Measurements from ENCODE around the gene SLC37A1. TPM values are rescaled to one million over a fixed set of nuclear protein-coding genes. Genes with fewer than 3 reads are reported as not detected.
A peak's percentile ranks its signal among the peaks of the same experiment; 100 is the strongest.

SLC37A1 gene
- total and polyA plus RNA-seq, 9 of the 15 experiments (the other 6 are each of a cell fraction or from before 2014, with no cell fraction given) = 0.06 to 3.4 (median 0.40) TPM

DNA sequence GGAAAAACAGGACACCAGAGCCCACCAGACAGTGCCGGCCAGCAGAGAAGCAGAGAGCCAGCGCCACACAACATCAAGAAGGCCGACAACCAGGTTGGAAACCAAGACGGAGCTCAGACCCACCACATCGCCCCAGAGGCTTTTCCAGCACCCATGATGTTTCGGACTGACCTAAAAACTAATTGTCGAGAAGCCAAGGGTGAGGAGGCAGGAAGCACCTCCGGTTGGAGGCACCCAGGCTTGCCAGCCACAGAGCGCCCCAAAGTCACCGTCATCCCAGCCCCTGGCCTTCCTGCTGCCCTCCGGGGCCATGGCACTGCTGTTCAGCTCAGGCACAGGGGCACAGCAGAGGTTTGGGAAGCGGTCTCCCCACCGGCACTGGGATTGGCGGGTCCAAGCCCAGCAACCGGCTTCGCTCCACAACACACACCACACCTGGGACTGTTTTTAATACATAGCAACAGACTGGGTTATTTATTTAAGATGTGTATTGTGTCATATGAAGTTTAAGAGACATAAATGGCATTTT lies 67.2 kb downstream of the SLC37A1 start:
- WGBS (ENCODE audit: insufficient coverage, low coverage, missing lambda C conversion rate) = 2% methylated on average over 16 of the region's 16 CpGs
- no peak overlapping the region for H2AFZ ChIP-seq (ENCODE audit: low read depth, low read length)
- no peak; the same call in 2 of the 3 replicates for ATAC-seq
- H3K36me3 ChIP-seq (ENCODE audit: control insufficient read depth, insufficient read depth, low read length) = no peaks in the 10 kb centered on the region
- no peak overlapping the region for H3K27ac ChIP-seq (ENCODE audit: extremely low read depth, low read depth, low read length)
- H4K20me1 ChIP-seq (replicated peaks; ENCODE audit: control insufficient read depth, insufficient read depth, low read length) = peaks cover 4% of the 10 kb centered on the region; the same call in 1 of the 2 replicates
- H3K27me3 ChIP-seq (ENCODE audit: control insufficient read depth in 2 of 2, insufficient read depth in 2 of 2, low read length in 2 of 2) = peaks cover 49 to 79% of the 10 kb centered on the region in 2 experiments
- intact Hi-C loops (cut with micrococcal nuclease) (no loop called here), in situ Hi-C loops (cut with MboI) (no loop called here)
- H3K4me3 ChIP-seq = no peak overlapping the region
- H3K9me3 ChIP-seq (replicated peaks; ENCODE audit: control insufficient read depth, insufficient read depth, low read depth, low read length) = peaks cover 8% of the 10 kb centered on the region; the same call in 1 of the 2 replicates
- no peak for TF ChIP-seq ZNF830 (CRISPR knock-in tag; IDR thresholded peaks at IDR 0.05)
- TF ChIP-seq EZH2 (IDR thresholded peaks at IDR 0.05; ENCODE audit: borderline replicate concordance, low read depth, low read length) = peak; percentile 87; the same call in 1 of the 2 replicates
- ChIA-PET CTCF (ENCODE audit: low intra/inter-chr PET ratio) (no interaction called here), POLR2A (no interaction called here)
- no peaks in the 10 kb centered on the region for H3K9me1 ChIP-seq (ENCODE audit: control insufficient read depth, insufficient read depth, low read length)
- peaks cover 0 to 6% of the 10 kb centered on the region in 2 experiments; a peak in 1 of 5 replicates for H3K4me1 ChIP-seq (replicated peaks in 1 of 2; ENCODE audit: control insufficient read depth in 2 of 2, insufficient read depth in 2 of 2, low read length in 2 of 2)
- FAIRE-seq = no peak
- no peak overlapping the region for H3K9ac ChIP-seq (ENCODE audit: insufficient read depth in 1 of 2, low read depth in 2 of 2, low read length in 2 of 2)
- H3K4me2 ChIP-seq (ENCODE audit: insufficient read depth, low read length) = no peak overlapping the region
- DNase-seq (ENCODE audit: extremely low read depth in 1 of 4, low spot score in 3 of 4) = no peak
- BruUV-seq (replicated peaks) = no TSS peak
- H3K79me2 ChIP-seq (ENCODE audit: control insufficient read depth, insufficient read depth, low read length) = no peaks in the 10 kb centered on the region

DNA sequence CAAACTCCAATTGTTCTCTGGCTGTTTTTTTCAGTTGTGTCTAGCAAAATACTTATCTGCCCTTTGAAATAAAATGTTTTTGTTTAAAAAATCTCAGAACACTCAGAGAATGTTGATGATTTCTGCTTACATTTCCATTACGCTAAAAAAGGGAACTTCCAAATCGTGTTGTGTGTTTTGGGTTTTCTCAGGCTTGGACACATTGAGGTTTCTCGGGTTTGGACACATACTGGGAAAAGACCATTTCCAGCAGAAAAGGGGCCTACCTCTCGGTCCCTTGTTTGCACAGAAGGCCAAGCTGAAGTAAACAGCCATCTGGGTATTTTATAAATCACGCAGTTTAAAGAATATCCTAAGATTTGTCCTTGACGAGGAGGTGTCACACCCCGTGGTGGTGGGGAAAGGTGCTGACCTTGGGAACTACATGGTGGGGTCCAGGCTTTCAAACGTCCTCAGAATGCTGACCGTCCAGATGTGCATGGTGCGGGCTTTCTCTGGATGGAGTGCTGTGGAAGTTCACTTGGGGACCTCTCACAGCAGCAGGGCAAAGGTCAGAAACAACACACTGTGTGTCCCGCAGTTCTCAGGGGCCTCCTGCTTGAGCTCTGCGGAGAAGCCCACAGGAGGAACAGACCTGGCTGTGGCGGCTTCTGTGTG lies 67.8 kb downstream of the SLC37A1 start:
- ChIA-PET POLR2A (no interaction called here), CTCF (ENCODE audit: low intra/inter-chr PET ratio) (no interaction called here)
- Histone ChIP-seq H3K4me3 (no peak overlapping the region), H4K20me1 (replicated peaks; ENCODE audit: control insufficient read depth, insufficient read depth, low read length) (peaks cover 4% of the 10 kb centered on the region; the same call in 1 of the 2 replicates), H3K36me3 (ENCODE audit: control insufficient read depth, insufficient read depth, low read length) (no peaks in the 10 kb centered on the region), H3K9me3 (replicated peaks; ENCODE audit: control insufficient read depth, insufficient read depth, low read depth, low read length) (peaks cover 3% of the 10 kb centered on the region; the same call in 1 of the 2 replicates), H3K4me1 (replicated peaks in 1 of 2; ENCODE audit: control insufficient read depth in 2 of 2, insufficient read depth in 2 of 2, low read length in 2 of 2) (peaks cover 0 to 6% of the 10 kb centered on the region in 2 experiments; a peak in 1 of 5 replicates), H2AFZ (ENCODE audit: low read depth, low read length) (no peak overlapping the region), H3K27ac (ENCODE audit: extremely low read depth, low read depth, low read length) (no peak overlapping the region), H3K27me3 (ENCODE audit: control insufficient read depth in 2 of 2, insufficient read depth in 2 of 2, low read length in 2 of 2) (peaks cover 49 to 85% of the 10 kb centered on the region in 2 experiments), H3K79me2 (ENCODE audit: control insufficient read depth, insufficient read depth, low read length) (no peaks in the 10 kb centered on the region), H3K9ac (ENCODE audit: insufficient read depth in 1 of 2, low read depth in 2 of 2, low read length in 2 of 2) (no peak overlapping the region), H3K4me2 (ENCODE audit: insufficient read depth, low read length) (no peak overlapping the region), H3K9me1 (ENCODE audit: control insufficient read depth, insufficient read depth, low read length) (no peaks in the 10 kb centered on the region)
- BruUV-seq (replicated peaks) = no TSS peak
- ATAC-seq = no peak
- in situ Hi-C loops (cut with MboI) = no loop called here
- DNase-seq (ENCODE audit: extremely low read depth in 1 of 4, low spot score in 3 of 4) = no peak
- 3% methylated on average over 13 of the region's 13 CpGs for WGBS (ENCODE audit: insufficient coverage, low coverage, missing lambda C conversion rate)
- FAIRE-seq = no peak
- intact Hi-C loops (cut with micrococcal nuclease) = no loop called here
- TF ChIP-seq, protein P1, sequence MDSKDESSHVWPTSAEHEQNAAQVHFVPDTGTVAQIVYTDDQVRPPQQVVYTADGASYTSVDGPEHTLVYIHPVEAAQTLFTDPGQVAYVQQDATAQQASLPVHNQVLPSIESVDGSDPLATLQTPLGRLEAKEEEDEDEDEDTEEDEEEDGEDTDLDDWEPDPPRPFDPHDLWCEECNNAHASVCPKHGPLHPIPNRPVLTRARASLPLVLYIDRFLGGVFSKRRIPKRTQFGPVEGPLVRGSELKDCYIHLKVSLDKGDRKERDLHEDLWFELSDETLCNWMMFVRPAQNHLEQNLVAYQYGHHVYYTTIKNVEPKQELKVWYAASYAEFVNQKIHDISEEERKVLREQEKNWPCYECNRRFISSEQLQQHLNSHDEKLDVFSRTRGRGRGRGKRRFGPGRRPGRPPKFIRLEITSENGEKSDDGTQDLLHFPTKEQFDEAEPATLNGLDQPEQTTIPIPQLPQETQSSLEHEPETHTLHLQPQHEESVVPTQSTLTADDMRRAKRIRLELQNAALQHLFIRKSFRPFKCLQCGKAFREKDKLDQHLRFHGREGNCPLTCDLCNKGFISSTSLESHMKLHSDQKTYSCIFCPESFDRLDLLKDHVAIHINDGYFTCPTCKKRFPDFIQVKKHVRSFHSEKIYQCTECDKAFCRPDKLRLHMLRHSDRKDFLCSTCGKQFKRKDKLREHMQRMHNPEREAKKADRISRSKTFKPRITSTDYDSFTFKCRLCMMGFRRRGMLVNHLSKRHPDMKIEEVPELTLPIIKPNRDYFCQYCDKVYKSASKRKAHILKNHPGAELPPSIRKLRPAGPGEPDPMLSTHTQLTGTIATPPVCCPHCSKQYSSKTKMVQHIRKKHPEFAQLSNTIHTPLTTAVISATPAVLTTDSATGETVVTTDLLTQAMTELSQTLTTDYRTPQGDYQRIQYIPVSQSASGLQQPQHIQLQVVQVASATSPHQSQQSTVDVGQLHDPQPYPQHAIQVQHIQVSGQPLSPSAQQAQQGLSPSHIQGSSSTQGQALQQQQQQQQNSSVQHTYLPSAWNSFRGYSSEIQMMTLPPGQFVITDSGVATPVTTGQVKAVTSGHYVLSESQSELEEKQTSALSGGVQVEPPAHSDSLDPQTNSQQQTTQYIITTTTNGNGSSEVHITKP (IDR thresholded peaks at IDR 0.05; ENCODE audit: partially characterized antibody) = peak; percentile 31
- no peak for TF ChIP-seq ZFP36 (IDR thresholded peaks at IDR 0.05; ENCODE audit: low read depth, low read length, partially characterized antibody)

Measured in K562 (cell line).